ENCODE results near the gene DCC. TPM values are rescaled to one million over a fixed set of nuclear protein-coding genes. Genes with fewer than 3 reads are reported as not detected.

Gene DCC
- total and polyA plus RNA-seq, 9 of the 15 experiments (the other 6 are each of a cell fraction or from before 2014, with no cell fraction given), result not detected

DNA sequence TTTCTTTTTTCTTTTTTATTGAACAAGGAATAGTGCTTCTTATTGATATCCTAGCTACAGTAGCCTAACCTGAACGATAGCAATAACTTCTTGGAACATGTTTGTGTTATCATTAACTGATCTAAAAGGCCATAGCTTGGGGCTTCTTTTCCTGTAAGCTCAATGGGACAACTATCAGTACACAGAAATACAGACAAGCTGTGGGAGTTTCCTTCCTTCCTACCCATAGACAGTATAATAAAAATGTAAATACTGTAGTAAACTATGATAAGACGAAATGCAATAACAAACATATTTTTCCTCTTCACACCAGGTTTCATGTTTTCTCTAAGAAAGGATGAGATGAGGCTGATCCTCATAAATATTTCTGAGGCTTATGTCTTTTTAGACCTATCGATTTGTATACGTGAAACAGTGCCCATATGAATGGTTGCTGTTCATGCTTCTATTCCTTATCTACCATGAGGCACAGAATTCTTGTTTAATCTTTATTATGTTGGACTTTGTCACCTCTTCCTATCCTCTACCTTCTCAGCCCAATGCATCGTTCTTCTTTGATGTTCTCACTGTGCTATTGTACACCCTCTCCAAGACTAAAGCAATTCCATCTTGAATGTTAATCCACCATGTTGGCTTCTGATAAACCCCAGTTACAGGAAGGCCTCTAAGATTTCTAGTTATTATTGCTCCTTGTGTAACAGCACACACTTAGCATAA is 361.4 kb downstream of the DCC start:
- Histone ChIP-seq H3K9ac (ENCODE audit: insufficient read depth in 1 of 2, low read depth in 2 of 2, low read length in 2 of 2) (no peak overlapping the region), H3K4me3 (no peak overlapping the region), H3K4me2 (ENCODE audit: insufficient read depth, low read length) (no peak overlapping the region), H3K27me3 (ENCODE audit: control insufficient read depth in 2 of 2, insufficient read depth in 2 of 2, low read length in 2 of 2) (no peaks in the 10 kb centered on the region), H4K20me1 (replicated peaks; ENCODE audit: control insufficient read depth, insufficient read depth, low read length) (no peaks in the 10 kb centered on the region), H3K79me2 (ENCODE audit: control insufficient read depth, insufficient read depth, low read length) (no peaks in the 10 kb centered on the region), H3K27ac (ENCODE audit: extremely low read depth, low read depth, low read length) (no peak overlapping the region), H3K9me1 (ENCODE audit: control insufficient read depth, insufficient read depth, low read length) (no peaks in the 10 kb centered on the region), H3K9me3 (replicated peaks; ENCODE audit: control insufficient read depth, insufficient read depth, low read depth, low read length) (no peaks in the 10 kb centered on the region), H3K36me3 (ENCODE audit: control insufficient read depth, insufficient read depth, low read length) (no peaks in the 10 kb centered on the region), H2AFZ (ENCODE audit: low read depth, low read length) (no peak overlapping the region), H3K4me1 (replicated peaks in 1 of 2; ENCODE audit: control insufficient read depth in 2 of 2, insufficient read depth in 2 of 2, low read length in 2 of 2) (no peaks in the 10 kb centered on the region)
- WGBS (ENCODE audit: insufficient coverage, low coverage, missing lambda C conversion rate), result 0% methylated on average over 4 of the region's 5 CpGs
- POLR2A ChIA-PET, result no interaction called here
- BruUV-seq (replicated peaks), result no TSS peak
- ATAC-seq, result no peak
- CTCF ChIA-PET (ENCODE audit: low intra/inter-chr PET ratio), result no interaction called here
- intact Hi-C loops (cut with micrococcal nuclease) (no loop called here), in situ Hi-C loops (cut with MboI) (no loop called here)
- FAIRE-seq, result no peak
- DNase-seq (ENCODE audit: extremely low read depth in 1 of 4, low spot score in 3 of 4), result no peak
- TF ChIP-seq XRCC4 (IDR thresholded peaks at IDR 0.05; ENCODE audit: extremely low read depth, insufficient read depth, insufficient read length), result no peak
- TF ChIP-seq, protein P1, sequence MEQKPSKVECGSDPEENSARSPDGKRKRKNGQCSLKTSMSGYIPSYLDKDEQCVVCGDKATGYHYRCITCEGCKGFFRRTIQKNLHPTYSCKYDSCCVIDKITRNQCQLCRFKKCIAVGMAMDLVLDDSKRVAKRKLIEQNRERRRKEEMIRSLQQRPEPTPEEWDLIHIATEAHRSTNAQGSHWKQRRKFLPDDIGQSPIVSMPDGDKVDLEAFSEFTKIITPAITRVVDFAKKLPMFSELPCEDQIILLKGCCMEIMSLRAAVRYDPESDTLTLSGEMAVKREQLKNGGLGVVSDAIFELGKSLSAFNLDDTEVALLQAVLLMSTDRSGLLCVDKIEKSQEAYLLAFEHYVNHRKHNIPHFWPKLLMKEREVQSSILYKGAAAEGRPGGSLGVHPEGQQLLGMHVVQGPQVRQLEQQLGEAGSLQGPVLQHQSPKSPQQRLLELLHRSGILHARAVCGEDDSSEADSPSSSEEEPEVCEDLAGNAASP (IDR thresholded peaks at IDR 0.05), result no peak
- no peak for TF ChIP-seq XRCC3 (IDR thresholded peaks at IDR 0.05)
- TF ChIP-seq ZBTB1 (CRISPR knock-in tag; IDR thresholded peaks at IDR 0.05; ENCODE audit: borderline replicate concordance, low read depth), result no peak
- TF ChIP-seq MTA1 (IDR thresholded peaks at IDR 0.05; ENCODE audit: borderline replicate concordance), result no peak
- no peak for TF ChIP-seq TAL1 (IDR thresholded peaks at IDR 0.05)
- no peak for TF ChIP-seq POLR2AphosphoS2 (IDR thresholded peaks at IDR 0.05; ENCODE audit: low read length)
- TF ChIP-seq SMARCE1 (IDR thresholded peaks at IDR 0.05), result no peak
- TF ChIP-seq ZNF23 (CRISPR knock-in tag; IDR thresholded peaks at IDR 0.05), result no peak
- TF ChIP-seq, protein P2, sequence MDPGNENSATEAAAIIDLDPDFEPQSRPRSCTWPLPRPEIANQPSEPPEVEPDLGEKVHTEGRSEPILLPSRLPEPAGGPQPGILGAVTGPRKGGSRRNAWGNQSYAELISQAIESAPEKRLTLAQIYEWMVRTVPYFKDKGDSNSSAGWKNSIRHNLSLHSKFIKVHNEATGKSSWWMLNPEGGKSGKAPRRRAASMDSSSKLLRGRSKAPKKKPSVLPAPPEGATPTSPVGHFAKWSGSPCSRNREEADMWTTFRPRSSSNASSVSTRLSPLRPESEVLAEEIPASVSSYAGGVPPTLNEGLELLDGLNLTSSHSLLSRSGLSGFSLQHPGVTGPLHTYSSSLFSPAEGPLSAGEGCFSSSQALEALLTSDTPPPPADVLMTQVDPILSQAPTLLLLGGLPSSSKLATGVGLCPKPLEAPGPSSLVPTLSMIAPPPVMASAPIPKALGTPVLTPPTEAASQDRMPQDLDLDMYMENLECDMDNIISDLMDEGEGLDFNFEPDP (CRISPR knock-in tag; IDR thresholded peaks at IDR 0.05), result no peak
- TF ChIP-seq, protein P3, sequence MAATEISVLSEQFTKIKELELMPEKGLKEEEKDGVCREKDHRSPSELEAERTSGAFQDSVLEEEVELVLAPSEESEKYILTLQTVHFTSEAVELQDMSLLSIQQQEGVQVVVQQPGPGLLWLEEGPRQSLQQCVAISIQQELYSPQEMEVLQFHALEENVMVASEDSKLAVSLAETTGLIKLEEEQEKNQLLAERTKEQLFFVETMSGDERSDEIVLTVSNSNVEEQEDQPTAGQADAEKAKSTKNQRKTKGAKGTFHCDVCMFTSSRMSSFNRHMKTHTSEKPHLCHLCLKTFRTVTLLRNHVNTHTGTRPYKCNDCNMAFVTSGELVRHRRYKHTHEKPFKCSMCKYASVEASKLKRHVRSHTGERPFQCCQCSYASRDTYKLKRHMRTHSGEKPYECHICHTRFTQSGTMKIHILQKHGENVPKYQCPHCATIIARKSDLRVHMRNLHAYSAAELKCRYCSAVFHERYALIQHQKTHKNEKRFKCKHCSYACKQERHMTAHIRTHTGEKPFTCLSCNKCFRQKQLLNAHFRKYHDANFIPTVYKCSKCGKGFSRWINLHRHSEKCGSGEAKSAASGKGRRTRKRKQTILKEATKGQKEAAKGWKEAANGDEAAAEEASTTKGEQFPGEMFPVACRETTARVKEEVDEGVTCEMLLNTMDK (IDR thresholded peaks at IDR 0.05; ENCODE audit: borderline replicate concordance, insufficient read depth, low read depth, low read length, poor library complexity, severe bottlenecking), result no peak
- TF ChIP-seq, protein P4, sequence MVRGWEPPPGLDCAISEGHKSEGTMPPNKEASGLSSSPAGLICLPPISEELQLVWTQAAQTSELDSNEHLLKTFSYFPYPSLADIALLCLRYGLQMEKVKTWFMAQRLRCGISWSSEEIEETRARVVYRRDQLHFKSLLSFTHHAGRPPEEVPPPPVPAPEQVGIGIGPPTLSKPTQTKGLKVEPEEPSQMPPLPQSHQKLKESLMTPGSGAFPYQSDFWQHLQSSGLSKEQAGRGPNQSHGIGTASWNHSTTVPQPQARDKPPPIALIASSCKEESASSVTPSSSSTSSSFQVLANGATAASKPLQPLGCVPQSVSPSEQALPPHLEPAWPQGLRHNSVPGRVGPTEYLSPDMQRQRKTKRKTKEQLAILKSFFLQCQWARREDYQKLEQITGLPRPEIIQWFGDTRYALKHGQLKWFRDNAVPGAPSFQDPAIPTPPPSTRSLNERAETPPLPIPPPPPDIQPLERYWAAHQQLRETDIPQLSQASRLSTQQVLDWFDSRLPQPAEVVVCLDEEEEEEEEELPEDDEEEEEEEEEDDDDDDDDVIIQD (CRISPR knock-in tag; IDR thresholded peaks at IDR 0.05), result no peak
- TF ChIP-seq CBFA2T2 (conservative IDR thresholded peaks at IDR 0.05), result no peak
- TF ChIP-seq PCBP2 (IDR thresholded peaks at IDR 0.05; ENCODE audit: low read depth, low read length, poor library complexity, severe bottlenecking), result no peak
- no peak for TF ChIP-seq NUFIP1 (IDR thresholded peaks at IDR 0.05; ENCODE audit: partially characterized antibody)
- TF ChIP-seq IRF2 (CRISPR knock-in tag; IDR thresholded peaks at IDR 0.05), result no peak

Measured in K562 (cell line).